Measurements from ENCODE around the gene DAGLA.
A peak's percentile ranks its signal among the peaks of the same experiment; 100 is the strongest.

The DAGLA gene

GRCh38 chr11:61752117-61752924, 72.1 kb downstream of the DAGLA start, which contains the start of gene MYRF:
Gene MYRF (plus strand): TSS chr11:61752636. CDS start chr11:61752745, 109 bp downstream.
- DNase-seq, result peak; percentile 59

- DNase-seq, result no peak
These were observed 72.8 kb downstream of the DAGLA start for GRCh38 chr11:61752925-61753521.

DNA sequence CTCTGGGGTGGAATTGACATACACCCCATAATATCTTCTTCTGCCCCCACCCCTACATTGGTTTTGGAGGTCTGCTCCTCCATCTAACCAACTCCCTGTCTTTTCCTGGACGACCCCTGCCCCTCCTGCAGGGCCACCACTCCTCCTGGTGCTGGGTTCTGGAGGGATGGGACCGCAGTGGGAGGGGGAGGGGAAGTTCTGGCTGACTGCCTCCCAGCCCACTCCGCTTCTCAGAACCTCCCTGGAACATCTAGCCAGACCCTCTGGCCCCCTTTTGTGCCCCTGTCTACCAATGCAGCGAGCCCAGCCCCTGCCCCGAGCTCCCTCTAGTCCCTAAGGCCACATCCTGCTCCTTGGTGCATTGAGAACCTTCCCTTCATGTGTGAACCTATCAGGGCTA, 73.5 kb downstream of the DAGLA start:
- DNase-seq, result no peak

DNA sequence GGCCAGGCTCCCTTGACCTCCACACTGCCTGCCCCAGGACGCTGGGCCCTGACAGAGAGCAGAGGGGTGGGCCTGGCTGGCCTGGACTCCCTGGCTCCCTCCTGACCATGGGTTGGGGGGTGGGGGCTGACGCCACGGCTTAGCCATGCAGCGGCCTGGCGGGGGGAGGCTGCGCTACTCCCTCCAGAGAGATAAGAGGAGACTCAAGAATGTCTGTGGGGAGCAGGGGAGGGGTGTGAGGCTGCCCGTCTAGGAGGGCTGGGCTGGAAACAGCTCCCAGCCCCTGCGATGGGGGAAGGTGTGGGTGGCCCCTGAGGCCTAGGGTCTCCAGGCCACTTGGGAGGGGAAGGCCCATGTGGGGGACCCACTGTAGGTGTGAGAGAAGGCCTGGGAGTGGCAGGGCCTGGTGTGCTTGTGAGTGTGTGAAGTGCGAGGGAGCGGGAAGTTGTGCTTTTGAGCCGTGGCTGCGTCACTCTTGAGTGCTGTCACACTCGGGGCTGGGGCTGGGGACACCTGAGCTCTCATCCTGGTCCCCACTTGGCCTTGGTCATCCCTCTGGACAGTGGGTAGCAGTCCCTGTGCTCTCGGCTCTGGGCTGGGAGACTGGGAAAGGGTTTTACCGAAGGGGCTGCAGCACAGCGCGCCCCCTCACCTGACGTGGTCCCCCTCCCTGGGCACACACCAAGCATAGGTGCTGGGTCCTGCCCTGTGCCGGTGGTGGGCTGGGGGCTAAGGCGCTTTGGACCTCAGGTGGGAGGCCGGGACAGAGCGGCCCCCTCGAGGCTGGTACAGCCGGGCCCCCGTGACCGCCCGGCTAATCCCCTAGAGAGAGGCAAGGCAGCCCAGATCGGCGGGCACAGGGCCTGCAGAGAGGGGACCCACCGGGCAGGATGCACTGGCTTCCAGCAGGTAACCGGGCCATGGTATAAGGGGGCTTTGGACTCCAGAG, 74.6 kb downstream of the DAGLA start:
- DNase-seq, result no peak

DNA sequence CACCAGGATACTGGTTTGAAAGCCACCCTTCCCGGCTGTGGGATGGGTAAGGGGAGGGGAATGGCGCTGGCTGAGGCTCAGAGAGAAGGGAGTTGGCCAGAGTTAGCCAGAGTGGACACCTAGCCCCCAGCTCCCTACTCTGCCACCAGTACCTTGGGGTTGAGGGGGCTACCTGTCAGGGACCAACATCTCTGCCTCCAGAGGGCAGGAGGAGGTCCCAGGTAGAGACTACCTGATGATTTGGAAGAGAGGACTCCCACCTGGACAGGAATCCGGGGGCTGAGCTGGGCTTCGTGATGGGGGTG, 75.9 kb downstream of the DAGLA start:
- no peak for DNase-seq

- no peak for DNase-seq
These were observed 76.4 kb downstream of the DAGLA start for GRCh38 chr11:61756452-61757212.

GRCh38 chr11:61757213-61757862, 77.1 kb downstream of the DAGLA start:
- no peak for DNase-seq

- DNase-seq, result no peak
These were observed 80.8 kb downstream of the DAGLA start for GRCh38 chr11:61760946-61761345.

DNA sequence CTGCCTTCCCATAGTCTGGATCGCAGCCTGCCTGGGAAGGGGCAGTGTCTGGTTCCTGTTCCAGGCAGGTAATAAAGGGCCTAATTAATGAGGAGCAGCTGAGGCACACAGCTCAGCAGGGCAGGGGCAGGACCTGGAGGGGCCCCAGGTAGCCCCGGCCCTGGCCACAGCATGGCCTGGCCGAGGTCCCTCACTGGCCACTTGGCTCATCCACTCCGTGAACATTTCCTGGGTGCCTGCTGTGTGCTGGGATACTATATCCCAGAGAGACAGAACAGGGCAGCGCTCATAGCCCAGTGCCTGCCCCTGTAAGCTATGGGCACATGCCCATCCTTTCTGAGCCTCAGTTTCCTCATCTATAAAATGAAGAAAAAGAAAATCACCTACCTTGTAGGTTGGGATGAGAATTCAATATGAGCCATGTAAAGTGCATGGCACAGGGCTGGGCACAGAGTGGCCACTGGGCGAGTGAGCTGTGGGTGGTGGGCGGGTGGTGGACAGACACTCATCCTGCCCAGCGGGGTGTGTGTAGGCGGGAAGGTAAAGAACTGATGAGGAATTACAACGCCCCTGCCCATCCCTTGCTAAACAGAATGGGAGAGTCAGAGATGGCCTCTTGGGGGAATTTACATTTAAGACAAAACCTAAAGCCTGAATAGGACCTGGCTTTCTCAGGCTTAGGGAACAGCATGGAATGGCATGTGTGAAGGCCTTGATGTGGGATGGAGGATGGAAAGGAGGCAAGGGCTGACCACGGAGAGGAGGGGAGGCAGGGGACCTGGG, 81.4 kb downstream of the DAGLA start:
- DNase-seq, result no peak

- no peak for DNase-seq
These were observed 82.0 kb downstream of the DAGLA start for GRCh38 chr11:61762223-61762615.

DNA sequence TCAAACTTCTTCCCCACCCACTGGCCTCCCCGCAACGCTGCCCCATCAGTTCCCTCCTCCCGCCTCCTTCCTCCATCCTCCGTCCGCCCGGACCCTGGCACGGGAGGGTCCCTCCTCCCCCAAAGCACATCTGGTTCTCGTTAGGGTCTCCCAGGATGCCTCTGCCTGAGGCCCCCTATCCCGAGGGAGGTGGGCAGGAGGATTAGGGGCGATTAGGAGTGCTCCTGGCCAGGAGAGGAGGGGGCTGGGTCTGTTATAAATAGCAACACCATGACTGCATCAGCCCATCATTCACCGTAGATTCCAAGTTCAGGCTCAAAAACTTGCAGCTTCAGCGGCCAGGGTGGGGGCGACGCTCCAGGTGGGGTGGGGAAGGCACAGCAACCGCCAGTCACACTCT, 82.6 kb downstream of the DAGLA start:
- DNase-seq, result no peak

- DNase-seq, result no peak
These were observed 83.9 kb downstream of the DAGLA start for GRCh38 chr11:61763930-61764605.

DNA sequence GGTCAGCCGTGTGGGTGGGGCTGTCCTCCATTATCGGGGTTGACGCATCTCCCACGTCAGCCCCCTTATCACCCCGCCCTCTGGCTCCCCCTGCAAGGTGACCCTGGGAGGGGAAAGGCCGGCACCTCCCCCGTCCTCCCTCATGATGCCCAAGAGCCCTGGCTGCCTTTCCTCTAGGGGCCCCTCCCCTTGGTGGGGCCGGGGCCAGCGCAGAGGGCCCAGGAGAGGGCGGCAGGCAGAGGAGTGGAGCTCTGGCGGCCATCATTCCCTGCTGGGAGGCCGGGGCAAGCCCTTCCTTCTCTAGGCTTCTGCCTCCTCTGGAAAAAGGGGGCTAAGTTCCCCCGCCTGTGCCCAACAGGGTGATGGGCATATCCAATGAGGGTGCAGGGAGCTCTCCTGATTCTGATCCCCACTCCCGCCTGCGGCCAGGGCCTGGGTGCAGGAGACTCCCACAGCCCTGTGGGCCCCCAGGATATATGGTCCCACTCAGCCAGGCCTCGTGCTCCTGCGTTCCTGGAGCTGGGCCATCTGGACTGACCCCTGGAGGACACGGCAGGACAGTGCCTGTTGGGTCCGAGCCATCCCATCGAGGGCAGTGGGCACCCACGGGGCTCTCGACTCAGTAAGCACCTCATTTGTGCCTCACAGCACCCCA, 84.5 kb downstream of the DAGLA start:
- DNase-seq, result no peak

DNA sequence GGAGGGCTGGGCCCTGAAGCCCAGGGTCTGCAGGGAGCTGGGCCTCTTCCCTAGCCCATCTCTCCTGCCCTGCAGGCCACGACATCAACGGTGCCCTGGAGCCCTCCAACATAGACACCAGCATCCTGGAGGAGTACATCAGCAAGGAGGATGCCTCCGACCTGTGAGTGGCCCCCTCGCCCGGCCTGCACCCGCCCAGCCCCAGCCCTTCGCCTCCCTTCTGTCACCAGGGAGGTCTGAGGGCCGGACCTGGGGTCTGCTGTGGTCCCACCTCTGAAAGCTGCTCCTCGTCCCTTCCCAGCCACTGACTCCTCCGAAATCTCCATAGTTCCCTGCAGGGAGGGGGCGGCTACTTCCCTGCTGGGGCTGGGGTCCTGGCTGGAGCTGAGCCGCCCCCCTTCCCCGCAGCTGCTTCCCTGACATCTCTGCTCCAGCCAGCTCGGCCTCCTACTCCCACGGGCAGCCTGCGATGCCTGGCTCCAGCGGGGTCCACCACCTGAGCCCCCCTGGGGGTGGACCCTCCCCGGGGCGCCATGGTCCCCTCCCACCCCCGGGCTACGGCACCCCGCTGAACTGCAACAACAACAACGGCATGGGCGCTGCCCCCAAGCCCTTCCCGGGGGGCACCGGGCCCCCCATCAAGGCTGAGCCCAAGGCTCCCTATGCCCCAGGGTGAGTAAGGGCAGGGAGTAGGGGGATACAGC, 85.5 kb downstream of the DAGLA start:
- DNase-seq, result no peak

- DNase-seq, result no peak
These were observed 86.2 kb downstream of the DAGLA start for GRCh38 chr11:61766353-61766841.

DNA sequence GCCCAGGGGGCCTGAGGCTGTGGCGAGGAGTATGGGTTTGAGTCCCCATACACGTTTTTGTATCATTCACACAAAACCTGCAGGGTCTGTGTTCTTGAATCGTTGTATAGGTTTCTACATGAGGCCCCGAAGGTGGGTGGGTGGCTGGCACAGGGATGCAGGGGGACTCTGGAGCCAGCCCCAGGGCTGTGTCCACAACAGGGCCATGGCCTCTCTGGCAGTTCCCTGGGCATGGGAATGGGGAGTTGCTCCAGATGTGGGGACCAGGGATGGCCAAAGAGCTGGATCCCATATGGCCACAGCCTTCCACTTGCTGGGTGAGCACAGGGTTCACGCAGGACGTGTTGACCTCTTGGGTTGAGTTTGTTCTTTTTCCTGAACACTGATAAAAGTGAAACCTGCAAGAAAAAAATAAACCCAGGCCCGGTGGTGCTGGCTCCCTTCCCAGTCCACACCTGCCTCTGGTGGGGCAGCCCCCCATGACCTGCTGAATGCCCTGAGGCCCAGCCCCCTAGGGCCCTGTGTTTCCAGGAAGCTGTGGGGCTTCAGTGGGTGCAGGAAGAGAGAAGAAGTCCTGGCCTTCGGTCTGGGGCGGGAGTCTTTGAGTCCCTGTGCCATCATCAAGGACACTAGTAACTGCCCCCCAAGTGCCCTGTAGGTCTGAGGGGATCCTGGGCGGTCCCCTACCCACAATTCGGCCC, 88.3 kb downstream of the DAGLA start:
- no peak for DNase-seq

GRCh38 chr11:61769169-61769920, 89.2 kb downstream of the DAGLA start:
- DNase-seq, result no peak

Data from right hindlimb (tissue), 1 donor.